ENCODE data around the gene ANKRD39. TPM values are rescaled to one million over a fixed set of nuclear protein-coding genes. Genes with fewer than 3 reads are reported as not detected.

ANKRD39 gene
- total and polyA plus RNA-seq, 9 of the 15 experiments (the other 6 are each of a cell fraction or from before 2014, with no cell fraction given), result 8.2 to 33.1 (median 23.8) TPM

GRCh38 chr2:96847586-96847985 lies 10.2 kb downstream of the ANKRD39 start (continued):
- peak; percentile 18 to 22 for TF ChIP-seq E2F6 (IDR thresholded peaks at IDR 0.05; ENCODE audit: borderline replicate concordance in 1 of 2, extremely low read depth in 1 of 2, insufficient read depth in 1 of 2, insufficient read length in 1 of 2, low read depth in 1 of 2, low read length in 1 of 2, poor library complexity in 1 of 2, severe bottlenecking in 1 of 2)
- TF ChIP-seq ELK1 (CRISPR knock-in tag; IDR thresholded peaks at IDR 0.05), result no peak
- TF ChIP-seq ZNF408 (CRISPR knock-in tag; IDR thresholded peaks at IDR 0.05; ENCODE audit: low read depth), result no peak
- TF ChIP-seq BMI1 (IDR thresholded peaks at IDR 0.05; ENCODE audit: low read length), result no peak
- no peak for TF ChIP-seq ZNF766 (CRISPR knock-in tag; conservative IDR thresholded peaks at IDR 0.05)
- no peak for TF ChIP-seq USF2 (CRISPR knock-in tag; IDR thresholded peaks at IDR 0.05)
- TF ChIP-seq ZNF324 (CRISPR knock-in tag; IDR thresholded peaks at IDR 0.05), result no peak
- TF ChIP-seq L3MBTL2 (IDR thresholded peaks at IDR 0.05), result 0 out of 2 replicates have a peak, but pooled peaks have one; percentile 46
- no peak for TF ChIP-seq ZNF668 (CRISPR knock-in tag; IDR thresholded peaks at IDR 0.05)
- no peak for TF ChIP-seq DIDO1 (tag; IDR thresholded peaks at IDR 0.05; ENCODE audit: low read depth)
- no peak for TF ChIP-seq GABPB1 (CRISPR knock-in tag; IDR thresholded peaks at IDR 0.05)
- no peak for TF ChIP-seq ZNF449 (CRISPR knock-in tag; IDR thresholded peaks at IDR 0.05)
- TF ChIP-seq ZNF316 (IDR thresholded peaks at IDR 0.05), result peak; percentile 26; the same call in 1 of the 2 replicates
- no peak for TF ChIP-seq ZBTB12 (CRISPR knock-in tag; IDR thresholded peaks at IDR 0.05)
- no peak for TF ChIP-seq ZNF639 (CRISPR knock-in tag; conservative IDR thresholded peaks at IDR 0.05 in 1 of 2, IDR thresholded peaks at IDR 0.05 in 1 of 2)

Measured in K562 (cell line).